GM19324 (cell line): Measurements from ENCODE around the gene ZDHHC19.
"Not testable (repeated sequence)": the region's sequence is repeated elsewhere in the genome, so short reads cannot be mapped to it uniquely, and the experiment has no call there.

Experiments
- ATAC-seq: cut with Tn5 transposase; IDR thresholded peaks from one replicate; pipeline ENCODE4 v1.9.1; 2021; ENCODE audit warnings: mild to moderate bottlenecking, moderate library complexity; ENCODE audit not compliant: unreplicated experiment, low FRiP score

ZDHHC19 gene

DNA sequence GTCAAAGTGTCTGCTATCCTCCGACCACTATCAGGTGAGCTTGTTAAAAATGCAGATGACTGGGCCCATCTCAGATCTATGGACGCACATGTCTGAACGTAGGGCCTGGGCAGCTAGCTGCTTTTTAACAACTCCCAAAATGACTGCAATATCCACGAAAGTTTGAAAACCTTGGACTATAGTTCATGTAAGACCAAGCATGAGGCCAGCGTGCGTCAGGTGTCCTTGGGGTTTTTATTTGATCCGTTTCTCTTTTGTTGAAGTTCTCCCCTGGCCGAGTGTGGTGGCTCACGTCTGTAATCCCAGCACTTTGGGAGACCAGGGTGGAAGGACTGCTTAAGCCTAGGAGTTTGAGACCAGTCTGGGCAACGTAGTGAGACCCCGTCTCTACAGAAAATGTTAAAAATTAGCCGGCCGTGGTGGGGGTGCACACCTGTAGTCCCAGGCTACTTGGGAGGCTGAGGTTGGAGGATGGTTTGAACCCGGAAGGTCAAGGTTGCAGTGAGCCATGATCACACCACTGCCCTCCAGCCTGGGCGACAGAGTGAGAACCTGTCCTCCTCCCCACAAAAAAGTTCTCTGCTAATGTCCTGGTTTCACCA is 14.7 kb upstream of the ZDHHC19 start:
- no peak for ATAC-seq

- ATAC-seq, result no peak
Observed at GRCh38 chr3:196225086-196225485, 13.9 kb upstream of the ZDHHC19 start.

DNA sequence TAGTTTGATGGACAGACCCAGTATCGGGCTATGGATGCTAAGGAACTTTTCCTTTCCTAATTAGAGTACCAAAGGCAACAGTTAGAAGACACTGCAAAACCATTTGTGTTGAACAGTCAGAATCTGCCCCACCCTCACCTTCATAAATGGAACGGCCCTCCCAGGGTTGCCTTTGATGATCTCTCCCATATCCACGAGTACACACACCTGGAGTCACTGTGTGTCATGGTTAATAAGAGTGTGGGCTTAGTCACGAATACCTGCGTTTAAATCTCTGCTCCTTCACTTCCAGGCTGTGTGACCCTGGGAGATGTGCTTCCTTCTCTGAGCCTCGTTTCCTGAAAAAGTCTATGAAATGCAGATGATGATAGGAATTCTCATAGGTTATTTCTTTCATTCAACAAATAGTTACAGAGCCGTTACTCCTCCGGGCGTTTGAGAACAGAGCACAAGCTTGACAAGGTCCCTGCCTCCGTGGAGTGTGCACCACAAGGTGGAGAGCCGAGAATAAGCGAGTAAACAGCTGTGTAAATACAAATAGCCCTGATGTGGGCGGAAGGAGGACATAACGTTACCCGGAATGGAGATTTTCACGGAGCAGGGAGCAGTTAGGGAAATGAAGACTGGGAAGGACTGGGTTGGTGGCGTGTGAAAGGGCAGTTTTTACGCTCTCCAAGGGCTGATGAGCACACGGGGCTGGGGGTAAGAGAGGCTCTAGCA is 11.8 kb upstream of the ZDHHC19 start:
- ATAC-seq, result no peak

- ATAC-seq, result no peak
Observed at GRCh38 chr3:196220991-196221390, 9.8 kb upstream of the ZDHHC19 start.

- no peak for ATAC-seq
Observed at GRCh38 chr3:196220587-196220986, 9.4 kb upstream of the ZDHHC19 start.

DNA sequence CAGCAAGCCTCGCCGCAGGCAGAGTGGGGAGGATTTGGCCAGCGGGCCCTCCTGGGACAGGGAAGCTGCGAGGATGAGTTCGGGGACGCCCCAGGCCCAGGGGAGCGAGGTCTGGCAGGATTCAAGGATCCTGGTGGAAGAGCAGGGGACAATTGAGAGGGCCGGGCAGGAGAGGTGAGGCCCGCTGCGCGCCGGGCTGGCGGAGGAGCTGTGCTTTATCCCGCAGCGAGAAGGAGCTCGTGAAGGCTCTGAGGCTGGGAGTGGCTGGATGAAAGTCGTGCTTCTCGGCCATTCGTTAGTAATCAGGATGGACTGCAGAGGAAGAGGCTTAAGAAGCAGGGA is 8.7 kb upstream of the ZDHHC19 start:
- no peak for ATAC-seq

- ATAC-seq, result no peak
Observed at GRCh38 chr3:196219194-196219969, 8.2 kb upstream of the ZDHHC19 start.

DNA sequence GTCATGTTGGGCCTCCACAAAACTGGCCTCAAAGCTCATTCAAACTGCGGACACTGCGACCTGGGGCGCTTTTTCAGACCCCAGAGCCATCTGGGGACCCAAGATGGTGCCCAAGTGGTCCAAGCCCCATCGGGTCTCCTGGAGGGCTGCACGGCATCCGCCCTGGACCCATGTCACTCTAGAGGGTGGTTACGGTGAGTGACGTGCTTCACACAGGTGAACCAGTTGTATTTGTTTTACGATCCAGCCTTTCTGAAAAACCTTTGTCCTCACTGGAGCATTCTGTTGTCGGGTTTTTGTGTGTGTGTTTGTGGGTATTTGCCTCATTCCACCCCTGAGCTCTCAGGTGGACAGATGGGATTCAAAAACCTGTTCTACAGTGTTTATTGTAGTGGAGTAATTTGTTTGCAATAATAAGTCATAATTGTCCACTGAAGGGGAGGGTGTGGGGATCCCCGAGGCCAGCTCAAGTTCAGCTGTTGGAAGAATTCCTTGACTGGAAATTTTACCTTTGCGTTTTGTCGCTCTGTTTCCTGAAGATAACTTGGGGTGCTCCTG is 7.0 kb upstream of the ZDHHC19 start:
- no peak for ATAC-seq

- ATAC-seq, result no peak
Observed at GRCh38 chr3:196217307-196218154, 6.3 kb upstream of the ZDHHC19 start.

GRCh38 chr3:196216681-196217211 is 5.5 kb upstream of the ZDHHC19 start:
- no peak for ATAC-seq

- ATAC-seq, result no peak
Observed at GRCh38 chr3:196216089-196216564, 4.9 kb upstream of the ZDHHC19 start, which contains the start of gene SLC51A. TSS of gene SLC51A (plus strand) at chr3:196216534. CDS start at chr3:196216713, 179 bp downstream.

DNA sequence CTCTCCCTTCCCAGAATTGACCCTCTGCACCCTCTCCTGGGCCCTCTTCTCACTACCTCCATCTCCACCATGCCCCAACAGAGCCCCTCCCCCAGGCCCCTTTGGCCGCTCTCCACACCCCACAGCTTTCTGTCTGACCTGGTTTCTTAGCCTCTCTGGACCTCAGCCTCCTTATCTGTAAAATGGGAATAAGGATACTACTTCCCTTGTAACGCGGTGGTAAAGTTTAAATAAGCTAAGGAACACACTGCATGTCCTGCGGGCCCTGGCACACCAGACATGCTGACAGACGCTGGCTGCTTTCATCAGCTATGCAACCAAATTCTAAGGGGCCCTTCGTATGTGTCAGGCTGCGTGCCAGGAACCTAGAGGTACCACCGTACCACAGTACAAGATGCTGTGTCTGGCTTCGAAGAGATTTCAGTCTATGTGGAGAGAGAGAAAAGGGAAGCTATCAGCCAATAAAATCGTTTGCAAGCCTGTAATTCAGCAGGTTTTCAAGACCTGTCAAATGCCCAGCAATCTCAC is 4.4 kb upstream of the ZDHHC19 start:
- ATAC-seq, result no peak

DNA sequence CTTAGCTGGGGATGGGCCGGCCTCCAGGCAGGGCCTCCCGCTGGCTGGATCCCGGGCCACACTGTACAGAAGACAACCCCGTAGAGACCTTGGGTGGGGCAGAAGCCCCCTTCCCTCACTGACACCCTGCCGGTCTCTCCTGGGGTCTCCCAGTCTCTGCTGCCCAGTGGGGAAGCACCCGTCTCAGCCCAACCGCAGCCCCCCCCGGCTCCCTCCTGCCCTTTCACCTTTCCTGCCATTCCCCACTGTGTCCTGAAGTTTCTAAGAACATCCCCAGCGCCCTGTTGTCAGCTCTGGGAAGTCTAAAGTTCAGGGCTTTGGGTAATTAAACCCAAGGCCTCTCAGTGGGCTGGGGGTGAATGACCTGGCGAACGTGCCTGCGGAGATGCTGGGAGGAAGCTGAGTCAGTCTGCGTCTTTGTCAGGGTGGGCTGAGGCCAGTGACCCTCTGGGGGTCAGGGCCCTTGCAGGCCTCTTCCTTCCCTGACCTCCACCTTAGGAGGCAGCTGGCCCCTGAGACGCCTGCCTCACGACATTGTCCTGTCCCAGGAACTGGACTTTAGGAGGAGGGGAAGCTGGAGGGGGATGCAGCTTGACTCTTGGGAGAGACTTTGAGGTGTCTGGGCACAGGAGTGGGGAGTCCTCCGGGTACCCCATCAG is 3.7 kb upstream of the ZDHHC19 start:
- ATAC-seq, result no peak

DNA sequence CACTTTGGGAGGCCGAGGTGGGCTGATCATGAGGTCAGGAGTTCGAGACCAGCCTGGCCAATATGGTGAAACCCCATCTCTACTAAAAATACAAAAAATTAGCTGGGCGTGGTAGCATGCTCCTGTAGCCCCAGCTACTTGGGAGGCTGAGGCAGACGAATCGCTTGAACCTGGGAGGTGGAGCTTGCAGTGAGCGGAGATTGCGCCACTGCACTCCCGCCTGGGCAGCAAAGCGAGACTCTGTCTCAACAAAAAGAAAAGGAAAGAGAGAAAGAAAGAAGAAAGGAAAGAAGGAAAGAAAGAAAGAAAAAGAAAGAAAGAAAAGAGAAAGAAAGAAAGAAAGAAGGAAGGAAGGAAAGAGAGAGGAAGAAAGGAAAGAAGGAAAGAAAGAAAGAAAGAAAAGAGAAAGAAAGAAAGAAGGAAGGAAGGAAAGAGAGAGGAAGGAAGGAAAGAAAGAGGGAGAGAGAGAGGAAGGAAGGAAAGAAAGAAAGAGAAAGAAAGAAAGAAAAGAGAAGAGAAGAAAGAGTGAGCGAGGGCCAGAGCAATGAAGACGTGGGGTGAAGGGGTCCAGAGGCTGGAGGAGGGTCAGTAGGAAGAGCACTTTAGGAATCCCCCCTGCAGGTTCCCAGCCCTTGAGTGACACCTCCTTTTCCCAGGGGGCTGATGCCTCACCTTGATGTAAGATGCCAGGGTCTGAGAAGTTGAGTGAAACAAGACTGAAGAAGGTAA is 1.1 kb downstream of the ZDHHC19 start:
- ATAC-seq, result not testable (repeated sequence)

DNA sequence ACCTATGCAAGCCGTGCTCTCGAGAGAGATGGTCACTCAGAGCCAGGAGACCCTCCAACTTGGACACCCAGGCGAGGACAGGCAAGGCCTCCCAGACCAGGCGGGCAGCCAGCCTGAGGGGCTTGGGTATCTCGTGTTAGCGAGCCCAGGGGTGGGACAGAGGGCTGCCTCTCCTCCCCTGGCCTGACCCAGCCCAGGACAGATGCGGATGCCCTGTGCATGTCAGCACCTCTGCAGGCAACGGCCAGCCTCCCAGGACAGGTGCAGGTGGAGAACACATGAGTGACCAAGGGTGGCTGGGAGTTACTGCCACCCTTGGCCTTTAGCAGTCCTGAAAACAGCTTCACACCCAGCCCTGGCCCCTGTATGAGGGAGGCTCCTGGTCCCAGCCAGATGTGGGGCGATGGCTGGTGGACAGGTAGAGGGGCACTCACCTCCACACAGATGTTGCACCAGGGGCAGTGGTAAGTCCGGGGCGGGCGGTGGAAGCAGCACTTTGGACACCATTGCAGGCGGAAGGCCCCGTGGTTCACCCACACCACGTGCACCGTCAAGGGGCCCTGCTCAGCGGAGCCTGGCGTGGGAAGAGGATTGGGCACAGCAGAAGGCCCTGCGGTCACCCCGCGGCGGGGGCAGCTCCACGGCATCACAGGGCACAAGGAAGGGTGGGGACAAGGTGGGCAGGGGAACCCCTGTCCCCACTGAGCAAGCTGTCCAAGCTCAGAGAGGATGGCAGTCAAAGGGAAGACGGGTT is 2.1 kb downstream of the ZDHHC19 start:
- no peak for ATAC-seq

DNA sequence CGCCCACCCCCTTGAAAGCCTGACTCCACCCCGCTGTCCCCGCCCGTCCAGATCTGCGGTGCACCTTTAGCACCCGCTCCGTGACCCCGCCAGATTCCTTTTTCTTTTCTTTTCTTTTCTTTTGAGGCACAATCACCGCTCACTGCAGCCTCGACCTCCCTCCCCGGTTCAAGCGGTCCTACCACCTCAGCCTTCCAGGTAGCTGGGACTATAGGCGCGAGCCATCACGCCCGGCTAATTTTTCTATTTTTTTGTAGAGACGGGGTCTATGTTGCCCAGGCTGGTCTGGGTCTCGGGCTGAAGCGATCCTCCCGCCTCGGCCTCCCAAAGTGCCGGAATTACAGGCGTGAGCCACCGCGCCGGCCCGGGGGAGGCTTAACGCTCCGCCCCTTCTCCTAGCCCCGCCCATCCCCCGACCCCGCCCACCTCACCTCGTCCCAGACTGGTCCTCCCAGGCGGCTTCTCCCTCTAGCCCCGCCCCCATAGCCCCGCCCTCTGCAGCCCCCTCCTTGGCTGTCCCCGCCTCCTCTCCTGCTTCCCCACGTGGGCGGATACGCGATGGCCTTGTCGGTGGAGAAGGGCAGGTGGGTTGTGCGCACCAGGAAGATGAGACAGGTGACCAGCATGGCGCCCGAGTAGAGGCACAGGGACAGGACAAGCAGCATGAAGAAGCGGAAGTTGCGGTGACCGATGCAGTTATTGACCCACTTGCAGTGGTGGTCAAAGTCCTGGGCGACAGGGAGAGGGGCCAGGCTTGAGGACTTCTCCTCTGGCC is 3.2 kb downstream of the ZDHHC19 start:
- no peak for ATAC-seq

DNA sequence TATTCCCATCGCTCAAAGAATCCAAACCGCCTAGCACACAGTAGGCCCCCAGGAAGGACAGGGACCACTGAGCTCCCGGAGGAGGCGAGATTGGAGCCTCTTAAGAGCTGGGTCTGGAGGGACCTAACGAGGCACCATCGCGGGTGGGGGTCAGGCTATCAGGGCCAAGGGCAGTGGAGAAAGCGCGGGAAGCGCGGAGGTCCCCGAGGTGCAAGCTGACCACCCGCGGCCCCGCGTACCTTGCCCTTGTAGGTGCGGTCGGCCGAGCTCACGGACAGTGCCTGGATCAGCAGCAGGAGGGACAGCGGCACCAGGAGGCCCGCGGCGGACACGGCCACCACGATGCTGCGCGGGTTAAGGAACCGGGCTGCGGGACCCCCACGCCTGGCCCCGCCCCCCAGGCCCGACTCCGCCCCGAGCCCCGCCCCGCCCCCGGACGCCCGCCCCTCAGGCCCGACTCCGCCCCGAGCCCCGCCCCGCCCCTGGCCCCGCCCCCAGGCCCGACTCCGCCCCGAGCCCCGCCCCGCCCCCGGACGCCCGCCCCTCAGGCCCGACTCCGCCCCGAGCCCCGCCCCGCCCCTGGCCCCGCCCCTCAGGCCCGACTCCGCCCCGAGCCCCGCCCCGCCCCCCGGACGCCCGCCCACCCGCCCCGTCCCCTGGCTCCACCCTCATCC is 3.9 kb downstream of the ZDHHC19 start:
- ATAC-seq, result no peak
